Measurements from ENCODE around the gene ALMS1. TPM values are rescaled to one million over a fixed set of nuclear protein-coding genes. Genes with fewer than 3 reads are reported as not detected.

ALMS1 gene
- total and polyA plus RNA-seq, 8 donors = 3.8 to 101 (median 16.9) TPM

DNA sequence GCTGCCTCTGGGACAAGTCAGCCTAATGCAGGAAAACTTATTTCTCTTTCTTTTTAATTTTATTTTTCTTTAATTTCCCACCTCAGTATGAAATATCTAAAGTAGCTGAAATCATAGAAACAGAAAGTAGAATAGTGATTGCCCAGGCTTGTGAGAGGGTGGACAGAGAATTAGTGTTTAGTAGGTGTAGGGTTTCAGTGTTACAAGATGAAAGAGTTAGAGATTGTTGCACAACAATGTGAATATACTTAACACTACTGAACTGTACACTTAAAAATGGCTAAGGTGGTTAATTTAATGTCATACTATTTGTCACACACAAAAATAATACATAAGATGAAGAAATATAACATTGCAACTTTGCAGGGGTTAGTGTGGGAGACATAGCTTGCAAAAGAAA lies 175.8 kb downstream of the ALMS1 start:
- Histone ChIP-seq H3K27me3 (no peaks in the 10 kb centered on the region), H3K36me3 (peaks cover 0 to 65% (median 38%) of the 10 kb centered on the region in 4 donors), H3K4me1 (no peaks in the 10 kb centered on the region), H3K27ac (no peak overlapping the region), H3K4me3 (no peak overlapping the region), H3K9me3 (no peaks in the 10 kb centered on the region)
- intact Hi-C loops (cut with DNase I; ENCODE audit: low total_unique reads) = no loop called here
- no peak for TF ChIP-seq EP300 (IDR thresholded peaks at IDR 0.05)
- TF ChIP-seq POLR2A (IDR thresholded peaks at IDR 0.05) = no peak
- no peak for TF ChIP-seq POLR2AphosphoS5 (IDR thresholded peaks at IDR 0.05)
- TF ChIP-seq, protein P1, sequence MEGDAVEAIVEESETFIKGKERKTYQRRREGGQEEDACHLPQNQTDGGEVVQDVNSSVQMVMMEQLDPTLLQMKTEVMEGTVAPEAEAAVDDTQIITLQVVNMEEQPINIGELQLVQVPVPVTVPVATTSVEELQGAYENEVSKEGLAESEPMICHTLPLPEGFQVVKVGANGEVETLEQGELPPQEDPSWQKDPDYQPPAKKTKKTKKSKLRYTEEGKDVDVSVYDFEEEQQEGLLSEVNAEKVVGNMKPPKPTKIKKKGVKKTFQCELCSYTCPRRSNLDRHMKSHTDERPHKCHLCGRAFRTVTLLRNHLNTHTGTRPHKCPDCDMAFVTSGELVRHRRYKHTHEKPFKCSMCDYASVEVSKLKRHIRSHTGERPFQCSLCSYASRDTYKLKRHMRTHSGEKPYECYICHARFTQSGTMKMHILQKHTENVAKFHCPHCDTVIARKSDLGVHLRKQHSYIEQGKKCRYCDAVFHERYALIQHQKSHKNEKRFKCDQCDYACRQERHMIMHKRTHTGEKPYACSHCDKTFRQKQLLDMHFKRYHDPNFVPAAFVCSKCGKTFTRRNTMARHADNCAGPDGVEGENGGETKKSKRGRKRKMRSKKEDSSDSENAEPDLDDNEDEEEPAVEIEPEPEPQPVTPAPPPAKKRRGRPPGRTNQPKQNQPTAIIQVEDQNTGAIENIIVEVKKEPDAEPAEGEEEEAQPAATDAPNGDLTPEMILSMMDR (IDR thresholded peaks at IDR 0.05) = no peak
- DNase-seq = no peak

DNA sequence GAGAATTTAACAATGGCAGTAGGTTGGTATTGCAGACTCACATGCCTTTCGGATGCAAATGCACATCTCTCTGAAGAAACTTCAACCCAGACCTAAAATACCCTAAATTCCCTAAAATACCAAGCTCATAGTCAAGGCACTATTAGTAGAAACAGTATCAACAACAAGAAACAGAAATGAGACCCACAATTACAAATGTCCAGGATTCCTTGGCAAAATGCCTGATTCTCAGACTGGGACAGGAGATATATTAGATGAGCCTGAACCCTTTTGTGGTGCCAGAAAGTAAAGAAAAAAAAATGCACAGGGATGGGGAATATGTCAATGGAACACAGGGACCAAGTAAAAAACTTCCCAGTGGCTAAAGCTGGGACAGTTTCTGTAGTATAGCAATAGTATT lies 179.3 kb downstream of the ALMS1 start:
- intact Hi-C loops (cut with DNase I; ENCODE audit: low total_unique reads) = no loop called here
- H3K27ac ChIP-seq = no peak overlapping the region
- DNase-seq = no peak
- no peak for TF ChIP-seq POLR2A (IDR thresholded peaks at IDR 0.05)
- no peak for TF ChIP-seq EP300 (IDR thresholded peaks at IDR 0.05)
- no peak for TF ChIP-seq POLR2AphosphoS5 (IDR thresholded peaks at IDR 0.05)
- TF ChIP-seq, protein P1 (IDR thresholded peaks at IDR 0.05) = no peak
- H3K27me3 ChIP-seq = no peaks in the 10 kb centered on the region
- H3K9me3 ChIP-seq = no peaks in the 10 kb centered on the region
- WGBS, 5 donors = 100% methylated on average over 1 of the region's 1 CpG
- H3K4me1 ChIP-seq = no peaks in the 10 kb centered on the region
- no peak overlapping the region for H3K4me3 ChIP-seq
- peaks cover 0 to 31% (median 17%) of the 10 kb centered on the region in 4 donors for H3K36me3 ChIP-seq

DNA sequence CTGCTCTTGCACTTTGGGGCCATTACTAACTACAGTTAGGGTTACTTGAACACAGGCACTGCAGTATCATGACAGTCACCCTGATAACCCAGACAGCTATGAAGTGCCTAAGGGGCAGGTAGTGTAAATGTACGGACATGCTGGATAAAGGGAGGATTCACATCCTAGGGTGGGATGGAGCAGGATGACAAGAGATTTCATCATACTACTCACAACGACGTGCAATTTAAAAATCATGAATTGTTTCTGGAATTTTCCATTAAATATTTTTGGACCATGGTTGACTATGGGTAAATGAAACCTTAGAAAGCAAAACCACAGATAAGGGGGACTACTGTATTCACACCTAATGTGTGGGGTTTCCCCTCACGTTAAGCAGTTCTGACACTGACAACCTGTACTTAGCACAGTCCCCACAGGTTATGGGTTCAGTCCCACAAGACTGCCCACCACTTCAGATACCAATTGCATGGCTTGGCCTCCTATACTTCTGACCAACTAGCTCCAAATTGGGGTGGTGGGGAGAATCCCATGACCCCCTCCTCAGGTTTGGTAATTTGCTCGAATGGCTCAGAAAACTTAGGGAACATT lies 180.7 kb downstream of the ALMS1 start:
- H3K4me3 ChIP-seq = no peak overlapping the region
- H3K27me3 ChIP-seq = no peaks in the 10 kb centered on the region
- DNase-seq = no peak
- H3K36me3 ChIP-seq = peaks cover 0 to 17% (median 3%) of the 10 kb centered on the region in 4 donors
- 92 to 97% (median 93%) methylated on average over 5 of the region's 5 CpGs for WGBS, 5 donors
- TF ChIP-seq, protein P1 (IDR thresholded peaks at IDR 0.05) = no peak
- TF ChIP-seq EP300 (IDR thresholded peaks at IDR 0.05) = no peak
- TF ChIP-seq POLR2AphosphoS5 (IDR thresholded peaks at IDR 0.05) = no peak
- TF ChIP-seq POLR2A (IDR thresholded peaks at IDR 0.05) = no peak
- intact Hi-C loops (cut with DNase I; ENCODE audit: low total_unique reads) = no loop called here
- H3K4me1 ChIP-seq = no peaks in the 10 kb centered on the region
- H3K9me3 ChIP-seq = no peaks in the 10 kb centered on the region
- no peak overlapping the region for H3K27ac ChIP-seq

DNA sequence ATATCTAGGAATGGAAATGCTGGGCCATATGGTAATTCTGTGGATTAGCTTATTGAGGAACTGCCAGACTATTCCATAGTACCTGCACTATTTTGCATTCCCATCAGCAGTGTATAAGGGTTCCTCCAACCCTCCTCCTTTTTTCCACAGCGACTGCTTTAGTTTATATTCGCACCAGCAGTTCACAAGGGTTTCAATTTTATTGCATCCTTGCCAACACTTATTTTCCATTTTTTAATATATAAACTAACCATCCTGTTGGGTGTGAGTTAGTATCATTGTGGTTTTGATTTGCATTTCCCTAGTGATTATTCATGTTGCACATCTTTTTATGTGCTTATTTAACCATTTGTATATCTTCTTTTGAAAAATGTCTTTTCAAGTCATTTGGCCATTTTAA lies 189.6 kb downstream of the ALMS1 start:
- intact Hi-C loops (cut with DNase I; ENCODE audit: low total_unique reads) = no loop called here
- WGBS, 5 donors = 80 to 90% (median 88%) methylated on average over 2 of the region's 2 CpGs
- no peak for TF ChIP-seq EP300 (IDR thresholded peaks at IDR 0.05)
- no peak for TF ChIP-seq POLR2AphosphoS5 (IDR thresholded peaks at IDR 0.05)
- no peak for TF ChIP-seq POLR2A (IDR thresholded peaks at IDR 0.05)
- TF ChIP-seq, protein P1 (IDR thresholded peaks at IDR 0.05) = no peak
- no peak overlapping the region for H3K27ac ChIP-seq
- no peaks in the 10 kb centered on the region for H3K27me3 ChIP-seq
- no peak for DNase-seq
- H3K9me3 ChIP-seq = no peaks in the 10 kb centered on the region
- H3K4me1 ChIP-seq = no peaks in the 10 kb centered on the region
- peaks cover 0 to 32% (median 28%) of the 10 kb centered on the region in 4 donors for H3K36me3 ChIP-seq
- H3K4me3 ChIP-seq = no peak overlapping the region
